NCI-H2029 treated with DMSO at 0.1 percent for 48 hours (cell line): Measurements from ENCODE around the gene RAB4A.

Experiments
- DNase-seq: peaks from one replicate; lab custom pipeline; 2025; lab: John Stamatoyannopoulos, UW

RAB4A gene

DNA sequence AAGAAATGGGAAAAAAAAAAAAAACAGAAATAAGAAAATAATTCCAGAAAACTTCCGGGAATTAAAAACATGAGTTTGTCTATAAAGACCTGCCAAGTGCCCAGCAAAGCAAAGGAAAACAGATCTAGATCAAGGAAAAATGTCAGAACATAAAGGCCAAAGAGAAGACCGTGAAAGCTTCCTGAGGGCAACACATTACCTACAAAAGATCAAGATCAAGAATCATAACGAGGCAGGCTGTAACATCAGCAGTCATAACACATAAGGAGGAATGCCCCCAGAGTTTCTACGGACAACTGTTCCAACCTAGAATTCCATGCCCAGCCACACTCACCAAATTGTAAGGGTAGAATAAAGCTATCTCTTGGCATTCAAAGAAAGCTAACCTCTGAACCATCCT is 68.2 kb downstream of the RAB4A start:
- no peak for DNase-seq

GRCh38 chr1:229339520-229339919 is 68.6 kb downstream of the RAB4A start:
- DNase-seq: no peak

GRCh38 chr1:229340496-229340895 is 69.6 kb downstream of the RAB4A start:
- DNase-seq: no peak

- DNase-seq: no peak
Measured at GRCh38 chr1:229341774-229342655, 71.1 kb downstream of the RAB4A start.

DNA sequence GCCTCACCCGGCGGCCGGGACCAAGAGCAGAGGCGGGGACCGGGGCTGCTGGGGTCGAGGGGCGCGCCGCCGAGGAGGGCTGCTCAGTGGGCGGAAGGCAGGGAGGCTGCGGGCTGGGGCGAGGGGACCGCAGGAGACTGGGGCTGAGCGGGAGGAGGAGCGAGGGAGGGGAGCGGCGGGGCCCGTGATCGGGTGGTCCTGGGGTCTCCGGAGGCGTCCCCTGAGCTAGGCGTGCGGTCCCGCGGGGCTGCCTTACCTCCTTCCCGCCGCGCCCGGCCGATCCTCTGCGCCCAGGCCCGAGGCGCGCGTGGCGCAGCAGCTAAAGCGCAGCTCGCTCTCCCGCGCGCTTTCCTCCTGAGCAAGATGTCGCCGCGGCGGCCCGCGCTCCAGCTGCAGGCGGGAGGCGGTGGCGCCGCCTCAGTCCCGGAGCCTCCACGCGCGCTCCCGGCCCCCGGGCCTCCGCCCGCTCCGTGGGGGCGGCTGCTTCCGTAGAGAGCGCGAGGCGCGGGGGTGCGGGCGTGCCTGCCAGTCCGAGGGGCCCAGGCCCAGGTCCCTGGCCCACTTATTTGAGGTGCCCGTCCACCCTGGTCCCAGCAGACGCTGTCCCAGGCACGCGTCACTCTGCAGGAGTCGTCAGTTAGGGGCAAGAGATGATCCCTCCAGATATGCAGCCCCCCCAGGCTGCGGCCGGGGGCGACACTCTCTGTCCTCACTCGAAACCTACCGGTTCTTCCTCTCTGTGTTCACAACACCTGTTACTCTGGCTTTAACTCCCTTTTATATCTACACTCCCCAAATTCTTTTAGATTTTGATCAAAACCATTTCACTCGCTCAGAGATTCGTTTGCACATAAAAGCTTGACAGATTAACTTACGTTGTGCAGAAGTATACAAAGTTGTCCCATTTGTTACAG is 72.0 kb downstream of the RAB4A start, which contains the start of gene CCSAP:
Gene CCSAP (minus strand): TSS at position 392 of the 914 bp plus-strand sequence. CDS start 582 bp downstream, outside the sequence.
- no peak for DNase-seq

DNA sequence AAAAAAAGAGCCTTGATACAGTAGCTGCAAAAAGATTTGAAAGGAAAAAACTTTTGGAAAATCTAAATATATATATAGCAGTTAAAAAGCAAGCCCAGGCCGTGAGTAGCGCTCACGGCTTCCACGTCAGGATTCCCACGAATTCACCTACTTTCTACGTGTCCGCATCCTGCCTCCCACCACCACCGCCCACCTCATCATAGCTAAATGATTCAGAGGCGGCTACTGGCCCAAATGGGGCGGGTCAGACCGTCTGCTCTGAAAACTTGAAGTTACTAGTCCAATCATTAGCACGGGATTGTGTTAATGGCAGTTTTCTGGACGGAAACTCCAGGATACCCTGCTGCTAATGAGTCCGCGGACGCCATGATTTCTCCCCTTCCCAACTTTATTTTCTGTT is 73.2 kb downstream of the RAB4A start:
- no peak for DNase-seq

GRCh38 chr1:229344937-229345684 is 74.2 kb downstream of the RAB4A start:
- no peak for DNase-seq

DNA sequence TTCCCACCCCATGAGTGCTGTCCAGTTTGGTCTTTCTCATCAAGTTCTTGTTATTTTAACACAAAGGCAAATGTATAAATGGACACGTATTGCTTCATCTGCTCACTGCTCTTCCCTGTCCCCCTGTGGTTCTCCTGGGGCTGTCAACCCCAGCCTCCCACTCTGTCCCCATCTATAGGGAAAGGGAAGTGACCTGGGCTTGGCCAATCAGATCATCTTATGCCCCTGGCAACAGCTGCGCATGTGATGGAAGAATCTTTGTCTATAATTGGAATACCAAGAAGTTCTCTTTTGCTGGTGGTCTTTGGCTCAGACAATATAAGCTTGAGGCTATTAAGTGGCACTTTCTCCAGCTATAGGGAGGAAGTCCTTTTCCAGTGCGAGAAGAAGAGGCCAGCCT is 76.6 kb downstream of the RAB4A start:
- no peak for DNase-seq

GRCh38 chr1:229349463-229350385 is 78.8 kb downstream of the RAB4A start:
- no peak for DNase-seq

- DNase-seq: no peak
Measured at GRCh38 chr1:229352975-229353374, 82.1 kb downstream of the RAB4A start.

- DNase-seq: no peak
Measured at GRCh38 chr1:229354226-229354625, 83.3 kb downstream of the RAB4A start.
